GM12878 (cell line): ENCODE results near the gene FKBP11. TPM values are rescaled to one million over a fixed set of nuclear protein-coding genes. Genes with fewer than 3 reads are reported as not detected.

Experiments used
- ATAC-seq: fragments of 200-7000 bp; cut with Tn5 transposase; 3 replicates; pipeline ENCODE4 v1.9.1; 2020; ENCODE audit warnings: mild to moderate bottlenecking, moderate library complexity
- BruUV-seq: library from RNA; stranded (reverse); fragments of 400-500 nt; replicated peaks from 2 replicates; lab custom pipeline; 2021; lab: Mats Ljungman, UMichigan
- CTCF ChIA-PET: fragments of 300-600 bp; sonication (Branson Sonifier 250); formaldehyde crosslinking; extraction: SDS; loops from one replicate; lab custom pipeline; 2021; ENCODE audit warnings: inconsistent platforms; lab: Yijun Ruan, JAX
- POLR2A ChIA-PET: fragments of 350-600 bp; formaldehyde crosslinking; extraction: SDS; loops from one replicate; lab custom pipeline; 2021; ENCODE audit warnings: inconsistent platforms; lab: Charles Lee
- RAD21 ChIA-PET: fragments of 300-600 bp; sonication (Branson Sonifier 250); formaldehyde crosslinking; loops from one replicate; lab custom pipeline; 2023; ENCODE audit warnings: antibody characterized with exemption; ENCODE audit not compliant: unreplicated experiment; lab: Charles Lee
- SMC1A ChIA-PET: fragments of 300-600 bp; sonication (Branson Sonifier 250); formaldehyde crosslinking; loops from one replicate; lab custom pipeline; 2023; ENCODE audit not compliant: unreplicated experiment, uncharacterized antibody; lab: Charles Lee
- DNase-seq: peaks from one replicate; pipeline ENCODE4 v3.0.0-alpha.2; 2011; ENCODE audit warnings: low read depth, low spot score
- FAIRE-seq: peaks from 3 replicates; lab custom pipeline; 2011; peaks lifted over from hg19 to GRCh38; lab: Jason Lieb, UNC
- H2AFZ ChIP-seq: 2 replicates; pipeline ENCODE4 v1.6.0; 2011; ENCODE audit warnings: low read depth, low read length, control low read depth; ENCODE audit not compliant: control insufficient read depth
- H3K27ac ChIP-seq: 2 replicates; pipeline ENCODE4 v1.5.1; 2011; ENCODE audit warnings: control low read depth; ENCODE audit not compliant: control insufficient read depth, insufficient read depth
- H3K27me3 ChIP-seq, 2 experiments: replicated peaks in 1 of 2; 2 replicates each; pipeline versions ENCODE4 v1.6.0 to v1.6.1; 2011; ENCODE audit warnings: low read length in 1 of 2; ENCODE audit not compliant: control insufficient read depth in 2 of 2, insufficient read depth in 2 of 2
- H3K36me3 ChIP-seq, 2 experiments: 2 replicates each; pipeline ENCODE4 v1.5.1; 2011; ENCODE audit warnings: low read length in 1 of 2; ENCODE audit not compliant: control insufficient read depth in 2 of 2, insufficient read depth in 2 of 2
- H3K4me1 ChIP-seq: 2 replicates; pipeline ENCODE4 v1.6.1; 2011; ENCODE audit warnings: mild to moderate bottlenecking, low read length, moderate library complexity, mixed read lengths; ENCODE audit not compliant: control insufficient read depth, insufficient read depth
- H3K4me2 ChIP-seq: 2 replicates; pipeline ENCODE4 v1.6.0; 2011; ENCODE audit warnings: control low read depth; ENCODE audit not compliant: control insufficient read depth, insufficient read depth
- H3K4me3 ChIP-seq: fragments of 200-600 bp; sonication (generic); 2 replicates; pipeline ENCODE4 v1.5.1; 2016
- H3K79me2 ChIP-seq: 2 replicates; pipeline ENCODE4 v1.6.0; 2011; ENCODE audit warnings: low read length; ENCODE audit not compliant: control insufficient read depth, insufficient read depth
- H3K9ac ChIP-seq: 2 replicates; pipeline ENCODE4 v1.8.0; 2011; ENCODE audit warnings: low read length, control low read depth, mixed read lengths; ENCODE audit not compliant: control insufficient read depth, insufficient read depth
- H3K9me3 ChIP-seq: replicated peaks from 3 replicates; pipeline ENCODE4 v1.5.1; 2011; ENCODE audit warnings: mild to moderate bottlenecking, low read length; ENCODE audit not compliant: control insufficient read depth, insufficient read depth
- H4K20me1 ChIP-seq: 2 replicates; pipeline ENCODE4 v1.6.0; 2011; ENCODE audit not compliant: control insufficient read depth, insufficient read depth
- BCL11A ChIP-seq: IDR thresholded peaks from 2 replicates; pipeline ENCODE4 v1.6.1; 2011; ENCODE audit warnings: low read depth, low read length
- E2F4 ChIP-seq: IDR thresholded peaks from 2 replicates; pipeline ENCODE4 v1.6.1; 2012; ENCODE audit warnings: low read depth, low read length, improper control_type of control experiment
- E2F8 ChIP-seq: fragments of 450-650 bp; IDR thresholded peaks from 2 replicates; pipeline ENCODE4 v1.6.1; 2018; ENCODE audit warnings: mild to moderate bottlenecking, low read depth, moderate library complexity; ENCODE audit not compliant: partially characterized antibody
- EZH2 ChIP-seq: IDR thresholded peaks from 2 replicates; pipeline ENCODE4 v1.6.1; 2012; ENCODE audit warnings: low read depth, mild to moderate bottlenecking, control low read depth, inconsistent platforms, low read length, borderline replicate concordance; ENCODE audit not compliant: control insufficient read depth
- FOXK2 ChIP-seq: fragments of 450-650 bp; IDR thresholded peaks from 2 replicates; pipeline ENCODE4 v1.6.1; 2017; ENCODE audit warnings: mild to moderate bottlenecking, moderate library complexity
- JUND ChIP-seq: IDR thresholded peaks from 2 replicates; pipeline ENCODE4 v1.6.1; 2012; ENCODE audit warnings: low read depth, mild to moderate bottlenecking, low read length, improper control_type of control experiment, moderate library complexity
- PKNOX1 ChIP-seq: fragments of 450-650 bp; IDR thresholded peaks from 2 replicates; pipeline ENCODE4 v1.6.1; 2016; ENCODE audit warnings: mild to moderate bottlenecking
- REST ChIP-seq: IDR thresholded peaks from 2 replicates; pipeline ENCODE4 v1.6.1; 2012; ENCODE audit warnings: mild to moderate bottlenecking, low read depth, low read length
- SIN3A ChIP-seq: IDR thresholded peaks from 2 replicates; pipeline ENCODE4 v1.6.1; 2012; ENCODE audit warnings: low read depth, low read length, improper control_type of control experiment
- SUPT20H ChIP-seq: IDR thresholded peaks from 2 replicates; pipeline ENCODE4 v1.6.1; 2011; ENCODE audit warnings: low read depth, mild to moderate bottlenecking, low read length, moderate library complexity, borderline replicate concordance; ENCODE audit not compliant: control insufficient read depth
- TBL1XR1 ChIP-seq: IDR thresholded peaks from 2 replicates; pipeline ENCODE4 v1.6.1; 2012; ENCODE audit warnings: low read depth, low read length, improper control_type of control experiment
- ZNF384 ChIP-seq: IDR thresholded peaks from 2 replicates; pipeline ENCODE4 v1.6.1; 2012; ENCODE audit warnings: low read depth, mild to moderate bottlenecking, low read length, improper control_type of control experiment, borderline replicate concordance
- WGBS: methylation state at CpG from one replicate; pipeline ENCODE4 v1.1.6; 2016; ENCODE audit warnings: low lambda C conversion rate; ENCODE audit not compliant: insufficient replicate concordance, insufficient coverage; ENCODE audit errors: missing lambda C conversion rate; 5-methylcytosine and 5-hydroxymethylcytosine counted together
- in situ Hi-C: fragments of 300-500 bp; cut with MboI; formaldehyde crosslinking; loops from 9 replicates; pipeline ENCODE4 v1.14.3; 2018; ENCODE audit warnings: mixed read lengths
- intact Hi-C: fragments of 100-400 bp; cut with micrococcal nuclease; formaldehyde crosslinking; loops from one replicate; pipeline ENCODE4 v1.14.2; 2022; ENCODE audit not compliant: unreplicated experiment
- polyA plus RNA-seq, 11 experiments: library from polyadenylated mRNA; depleted of rRNA in 4 of 11; unstranded in 6 of 11; stranded (reverse) in 5 of 11; fragments of >200 nt; fragmentation: Nextera tagmentation in 4 of 11; fragmentation: Illumina TruSeq in 1 of 11; extraction: Ambion mirVana in 4 of 11; extraction: Trizol in 1 of 11; gene quantifications; 1 replicate in 1 of 11; 2 replicates in 10 of 11; pipeline versions ENCODE4 v1.2.1 to v1.2.3, GENCODE V29; 2011 to 2016; ENCODE audit warnings: inconsistent platforms in 2 of 11, missing spikeins in 2 of 11, low read depth in 1 of 11
- total RNA-seq, 4 experiments: library from RNA; depleted of rRNA in 3 of 4; stranded (reverse); fragments of >200 nt in 3 of 4; fragmentation: Illumina TruSeq in 1 of 4; extraction: Trizol in 1 of 4; gene quantifications; 2 replicates each; pipeline versions ENCODE4 v1.2.1 to v1.2.3, GENCODE V29; 2013 to 2021

The FKBP11 gene
- total and polyA plus RNA-seq, 10 of the 15 experiments (the other 5 are each of a cell fraction or from before 2014, with no cell fraction given), result 25.0 to 135 (median 56.5) TPM

GRCh38 chr12:48901278-48901677, 24.0 kb downstream of the FKBP11 start:
- Histone ChIP-seq H3K27me3 (no peaks in the 10 kb centered on the region; a peak in 1 of 4 replicates), H3K27ac (no peak overlapping the region), H3K9ac (no peak overlapping the region), H3K9me3 (no peaks in the 10 kb centered on the region), H4K20me1 (no peaks in the 10 kb centered on the region), H2AFZ (no peak overlapping the region), H3K36me3 (no peaks in the 10 kb centered on the region), H3K79me2 (no peaks in the 10 kb centered on the region), H3K4me3 (no peak overlapping the region), H3K4me2 (no peak overlapping the region), H3K4me1 (peaks cover 8% of the 10 kb centered on the region; the same call in 1 of the 2 replicates)
- ChIA-PET POLR2A (interaction anchor here (0.6 to 5.5 kb wide), 9 partner anchors 10 to 927 kb away, joined by 3 to 36 read pairs (median 5); partner anchors contain the start of genes DDX23, FKBP11, NCKAP5L and RND1), RAD21 (interaction anchor here (0.7 to 6.3 kb wide), 9 partner anchors 11 to 116 kb away, joined by 3 to 49 read pairs (median 4); partner anchors contain the start of genes DDX23 and FKBP11), CTCF (interaction anchor here (0.6 to 7.0 kb wide), 26 partner anchors 9 to 1121 kb away, joined by 3 to 112 read pairs (median 3); partner anchors contain the start of genes DDX23, RND1 and WNT1), SMC1A (interaction anchor here (1.0 to 4.5 kb wide), 10 partner anchors 9 to 116 kb away, joined by 3 to 44 read pairs (median 6); partner anchors contain the start of genes DDX23 and RND1)
- DNase-seq (peak; percentile 27), ATAC-seq (peak; percentile 86), FAIRE-seq (peak; percentile 96)
- intact Hi-C loops (loop anchor here (2.0 to 5.0 kb wide), 2 partner anchors 48 to 96 kb away; partner anchors contain the start of genes DDN and DDX23), in situ Hi-C loops (no loop called here)
- WGBS, result 0% methylated on average over 2 of the region's 2 CpGs
- BruUV-seq, result no TSS peak
- no peak for TF ChIP-seq BCL11A
- no peak for TF ChIP-seq TBL1XR1
- TF ChIP-seq SIN3A, result no peak
- TF ChIP-seq JUND, result peak; percentile 88
- TF ChIP-seq FOXK2, result no peak
- TF ChIP-seq E2F8, result no peak
- no peak for TF ChIP-seq PKNOX1
- TF ChIP-seq REST, result no peak
- no peak for TF ChIP-seq ZNF384
- TF ChIP-seq E2F4, result no peak
- TF ChIP-seq SUPT20H, result no peak
- no peak for TF ChIP-seq EZH2
